ENCODE results near the gene SORD.
A peak's percentile ranks its signal among the peaks of the same experiment; 100 is the strongest.

The SORD gene

GRCh38 chr15:45116482-45117307 lies 93.7 kb downstream of the SORD start:
- no peak for DNase-seq (ENCODE audit: low read depth in 2 of 2)

GRCh38 chr15:45117308-45118130 lies 94.5 kb downstream of the SORD start:
- no peak for DNase-seq (ENCODE audit: low read depth in 2 of 2)

- DNase-seq (ENCODE audit: low read depth in 2 of 2): peak; percentile 71 to 73
Observed at GRCh38 chr15:45118131-45118588, 95.2 kb downstream of the SORD start.

- no peak for DNase-seq (ENCODE audit: low read depth in 2 of 2)
Observed at GRCh38 chr15:45118996-45119395, 96.0 kb downstream of the SORD start.

GRCh38 chr15:45120081-45120972 lies 97.3 kb downstream of the SORD start:
- no peak for DNase-seq (ENCODE audit: low read depth in 2 of 2)

- no peak for DNase-seq (ENCODE audit: low read depth in 2 of 2)
Observed at GRCh38 chr15:45121020-45121419, 98.0 kb downstream of the SORD start.

GRCh38 chr15:45121706-45122417 lies 98.9 kb downstream of the SORD start:
- no peak for DNase-seq (ENCODE audit: low read depth in 2 of 2)

GRCh38 chr15:45122719-45123118 lies 99.7 kb downstream of the SORD start:
- no peak for DNase-seq (ENCODE audit: low read depth in 2 of 2)

- DNase-seq (ENCODE audit: low read depth in 2 of 2): no peak
Observed at GRCh38 chr15:45123397-45123796, 100.4 kb downstream of the SORD start.

- DNase-seq (ENCODE audit: low read depth in 2 of 2): no peak
Observed at GRCh38 chr15:45126535-45127158, 103.7 kb downstream of the SORD start.
